Measurements from ENCODE around the gene SLC27A2.

Gene SLC27A2

DNA sequence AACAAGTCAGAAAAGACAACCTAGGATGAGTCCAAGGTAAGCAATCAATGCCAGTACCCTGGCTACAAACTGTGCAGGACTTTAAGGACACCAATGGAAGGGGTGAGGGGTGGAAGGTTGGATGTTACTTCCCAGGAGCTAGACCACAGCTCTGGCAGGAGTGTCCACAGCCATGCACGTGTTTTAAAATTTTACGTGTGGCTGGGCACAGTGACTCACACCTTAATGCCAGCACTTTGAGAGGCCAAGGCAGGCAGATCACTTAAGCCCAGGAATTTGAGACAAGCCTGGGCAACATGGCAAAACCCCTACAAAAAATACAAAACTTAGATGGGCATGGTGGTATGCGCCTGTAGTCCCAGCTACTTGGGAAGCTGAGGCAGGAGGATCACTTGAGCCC lies 98.3 kb downstream of the SLC27A2 start:
- Histone ChIP-seq H3K27me3 (ENCODE audit: insufficient read depth, poor library complexity, severe bottlenecking) (no peaks in the 10 kb centered on the region), H3K36me3 (ENCODE audit: low read depth) (peaks cover 22% of the 10 kb centered on the region), H3K4me1 (ENCODE audit: insufficient read depth, poor library complexity, severe bottlenecking) (peaks cover 10% of the 10 kb centered on the region), H3K9me3 (ENCODE audit: severe bottlenecking) (no peaks in the 10 kb centered on the region), H3K27ac (ENCODE audit: poor library complexity, severe bottlenecking) (peak overlapping the region; percentile 9), H3K4me3 (ENCODE audit: severe bottlenecking) (no peak overlapping the region)
- no peak for DNase-seq (ENCODE audit: low spot score)
- peak; percentile 89 for ATAC-seq (ENCODE audit: low read depth)
- no peak for TF ChIP-seq CTCF (IDR thresholded peaks at IDR 0.05; ENCODE audit: poor library complexity, severe bottlenecking)

GRCh38 chr15:50281427-50281826 lies 99.4 kb downstream of the SLC27A2 start:
- Histone ChIP-seq H3K4me1 (ENCODE audit: insufficient read depth, poor library complexity, severe bottlenecking) (peaks cover 10% of the 10 kb centered on the region), H3K4me3 (ENCODE audit: severe bottlenecking) (no peak overlapping the region), H3K9me3 (ENCODE audit: severe bottlenecking) (no peaks in the 10 kb centered on the region), H3K27me3 (ENCODE audit: insufficient read depth, poor library complexity, severe bottlenecking) (no peaks in the 10 kb centered on the region), H3K27ac (ENCODE audit: poor library complexity, severe bottlenecking) (no peak overlapping the region), H3K36me3 (ENCODE audit: low read depth) (peaks cover 32% of the 10 kb centered on the region)
- no peak for ATAC-seq (ENCODE audit: low read depth)
- no peak for DNase-seq (ENCODE audit: low spot score)
- TF ChIP-seq CTCF (IDR thresholded peaks at IDR 0.05; ENCODE audit: poor library complexity, severe bottlenecking): no peak

Measured in RWPE2 (cell line).